Measurements from ENCODE around the gene SLC25A48.

SLC25A48 gene

DNA sequence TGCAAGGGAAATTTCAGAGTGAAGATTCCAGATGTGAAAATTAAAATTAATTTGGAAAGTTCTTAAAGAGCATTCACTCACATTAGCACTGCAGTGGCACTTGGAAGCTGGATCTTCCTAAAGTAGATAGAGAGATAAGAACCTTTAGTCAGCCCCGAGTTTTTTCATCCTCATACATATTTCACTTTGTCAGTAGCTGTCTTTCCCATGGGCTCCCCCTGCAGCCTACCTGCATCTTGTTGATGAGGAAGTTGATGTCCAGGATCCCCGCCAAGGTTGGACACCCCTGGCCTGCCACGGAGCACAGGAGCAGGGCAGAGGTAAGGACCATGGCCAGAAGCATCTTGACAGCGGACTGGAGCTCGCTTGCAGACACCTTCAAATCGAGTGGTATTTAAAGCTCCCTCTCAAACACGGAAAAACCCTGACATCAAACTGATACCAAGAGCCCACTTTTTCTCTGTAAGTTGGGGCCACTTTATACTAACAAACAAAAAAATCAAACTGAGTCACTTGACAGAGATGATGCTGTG is 61.1 kb downstream of the SLC25A48 start, which contains the start of gene IL9:
TSS of gene IL9 (minus strand) at position 368 of the 533 bp plus-strand sequence. CDS start at position 343, 25 bp downstream.
- TF ChIP-seq, protein P1, sequence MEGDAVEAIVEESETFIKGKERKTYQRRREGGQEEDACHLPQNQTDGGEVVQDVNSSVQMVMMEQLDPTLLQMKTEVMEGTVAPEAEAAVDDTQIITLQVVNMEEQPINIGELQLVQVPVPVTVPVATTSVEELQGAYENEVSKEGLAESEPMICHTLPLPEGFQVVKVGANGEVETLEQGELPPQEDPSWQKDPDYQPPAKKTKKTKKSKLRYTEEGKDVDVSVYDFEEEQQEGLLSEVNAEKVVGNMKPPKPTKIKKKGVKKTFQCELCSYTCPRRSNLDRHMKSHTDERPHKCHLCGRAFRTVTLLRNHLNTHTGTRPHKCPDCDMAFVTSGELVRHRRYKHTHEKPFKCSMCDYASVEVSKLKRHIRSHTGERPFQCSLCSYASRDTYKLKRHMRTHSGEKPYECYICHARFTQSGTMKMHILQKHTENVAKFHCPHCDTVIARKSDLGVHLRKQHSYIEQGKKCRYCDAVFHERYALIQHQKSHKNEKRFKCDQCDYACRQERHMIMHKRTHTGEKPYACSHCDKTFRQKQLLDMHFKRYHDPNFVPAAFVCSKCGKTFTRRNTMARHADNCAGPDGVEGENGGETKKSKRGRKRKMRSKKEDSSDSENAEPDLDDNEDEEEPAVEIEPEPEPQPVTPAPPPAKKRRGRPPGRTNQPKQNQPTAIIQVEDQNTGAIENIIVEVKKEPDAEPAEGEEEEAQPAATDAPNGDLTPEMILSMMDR (IDR thresholded peaks at IDR 0.05): no peak

DNA sequence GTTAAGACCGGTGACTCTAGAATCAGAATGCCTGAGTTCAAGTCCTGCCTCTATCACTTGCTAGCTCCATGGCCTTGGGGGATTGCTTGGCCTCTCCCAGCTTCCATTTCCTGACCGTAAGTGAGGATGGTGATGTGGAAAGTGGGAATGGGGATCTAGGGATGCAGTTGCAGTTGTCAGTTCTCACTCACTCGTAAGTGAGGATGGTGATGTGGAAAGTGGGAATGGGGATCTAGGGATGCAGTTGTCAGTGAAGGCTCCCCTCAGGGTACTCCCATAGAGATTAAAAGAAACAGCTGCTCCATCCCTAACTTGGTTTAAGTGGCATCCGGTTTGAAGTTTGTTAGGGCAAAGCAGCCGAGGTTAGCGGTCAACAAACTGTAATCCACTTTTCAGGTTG is 64.2 kb downstream of the SLC25A48 start:
- TF ChIP-seq, protein P1 (IDR thresholded peaks at IDR 0.05): no peak

DNA sequence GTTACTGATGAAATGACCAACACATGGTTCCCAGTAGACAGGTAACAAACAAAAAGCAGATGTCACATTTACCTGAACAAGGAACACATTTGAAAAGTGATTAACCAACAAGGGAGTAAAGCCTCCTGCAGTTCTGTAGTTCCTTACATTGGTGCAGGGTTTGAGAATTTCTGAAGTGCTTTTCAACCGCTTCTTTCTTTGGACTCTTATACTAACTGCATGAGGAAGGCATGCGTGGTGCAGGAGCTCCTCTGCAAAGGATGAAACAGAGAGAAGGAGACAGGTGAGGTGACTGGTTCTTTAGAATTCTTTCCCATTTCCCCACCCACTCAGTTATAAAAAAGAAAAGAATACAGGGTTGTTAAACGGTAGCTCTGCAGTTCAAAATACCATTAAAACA is 65.8 kb downstream of the SLC25A48 start:
- TF ChIP-seq, protein P1 (IDR thresholded peaks at IDR 0.05): no peak

- TF ChIP-seq, protein P1 (IDR thresholded peaks at IDR 0.05): no peak
Measured at GRCh38 chr5:135901633-135902032, 67.2 kb downstream of the SLC25A48 start.

DNA sequence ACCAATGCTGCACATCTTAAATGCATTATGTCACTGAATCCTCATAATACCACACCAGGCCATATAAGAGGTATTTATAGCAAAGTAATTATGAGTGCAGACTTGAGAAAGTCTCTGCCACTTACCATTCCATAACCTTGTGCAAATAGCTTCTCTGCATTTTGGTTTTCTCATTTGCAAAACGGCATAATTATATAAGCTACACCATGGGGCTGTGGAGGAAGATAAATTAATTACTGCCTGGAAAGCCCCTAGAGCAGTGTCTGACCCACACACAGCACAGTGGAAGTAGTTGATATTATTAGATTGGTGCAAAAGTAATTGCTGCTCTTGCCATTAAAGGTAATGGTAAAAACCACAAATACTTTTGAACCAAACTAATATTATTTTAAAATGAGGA is 70.7 kb downstream of the SLC25A48 start:
- TF ChIP-seq, protein P1 (IDR thresholded peaks at IDR 0.05): no peak

DNA sequence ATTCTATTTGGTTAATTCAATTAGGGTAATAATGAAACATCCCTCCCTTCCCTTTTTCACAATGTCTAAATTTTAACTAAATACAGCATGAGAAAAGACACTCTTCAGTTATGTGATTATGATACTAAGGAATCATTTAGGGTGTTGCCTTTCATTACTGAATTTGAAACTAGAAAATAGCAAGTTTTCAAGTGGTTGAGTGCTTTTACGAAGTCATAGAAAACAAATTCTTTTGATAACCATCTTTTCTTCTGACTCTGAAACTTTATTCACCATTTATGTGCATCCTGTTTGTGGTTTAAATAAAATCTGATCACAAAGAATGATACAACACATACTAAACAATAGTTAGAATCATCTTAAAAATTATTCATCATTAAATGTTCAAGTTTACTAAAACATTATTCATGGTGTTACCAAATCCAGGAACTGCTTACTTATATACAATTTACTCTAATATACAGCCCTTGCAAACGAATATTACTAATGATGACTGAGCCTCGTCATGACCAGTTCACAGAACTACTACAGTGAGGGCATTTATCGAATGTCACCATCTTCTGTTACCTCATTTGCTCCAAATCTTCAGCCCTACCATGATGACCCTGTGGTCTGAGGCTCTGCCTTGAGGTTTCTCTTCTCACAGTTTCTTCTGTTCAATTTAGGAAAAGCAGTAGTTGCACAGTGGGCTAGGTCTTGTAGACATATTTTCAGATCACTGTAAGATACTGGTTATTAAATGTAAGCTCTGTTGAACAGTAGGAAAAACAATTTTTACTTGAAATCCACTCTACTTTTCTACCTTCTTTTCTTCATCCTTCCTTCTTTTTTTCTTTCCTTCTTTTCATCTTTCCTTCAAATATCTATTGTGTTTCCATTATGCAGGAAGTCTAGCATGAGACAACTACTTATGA is 79.5 kb downstream of the SLC25A48 start:
- TF ChIP-seq, protein P1 (IDR thresholded peaks at IDR 0.05): no peak

DNA sequence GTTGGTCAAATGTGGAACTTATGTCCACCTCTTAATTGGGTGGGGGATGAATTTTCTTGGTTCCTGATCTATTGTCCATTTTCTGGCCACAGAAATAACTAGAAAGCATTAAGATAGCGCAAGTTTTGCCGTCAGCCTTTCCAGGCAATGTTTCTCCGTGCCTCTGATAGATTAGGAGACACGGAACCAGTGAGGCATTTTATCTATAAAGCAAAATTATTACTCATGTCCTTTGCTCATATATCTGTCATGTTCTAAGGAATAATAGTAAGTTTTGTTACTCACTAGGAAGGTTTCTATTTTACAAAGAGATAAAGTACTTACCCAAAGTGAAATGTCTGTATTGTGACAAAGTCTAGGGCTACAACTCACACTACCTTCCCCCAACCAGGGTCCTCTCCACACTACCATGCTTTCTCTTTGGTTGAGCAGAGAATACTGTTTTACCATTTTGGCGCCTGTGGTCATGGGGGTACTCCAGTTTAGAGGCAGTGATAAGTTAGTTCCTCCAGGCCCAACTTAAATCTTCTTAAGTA is 81.1 kb downstream of the SLC25A48 start:
- TF ChIP-seq, protein P1 (IDR thresholded peaks at IDR 0.05): no peak

Measured in LNCAP (cell line).